Esophagus muscularis mucosa (tissue), 4 donors: ENCODE results near the gene PRR5L. TPM values are rescaled to one million over a fixed set of nuclear protein-coding genes. Genes with fewer than 3 reads are reported as not detected.

Experiments used
- DNase-seq: peaks from one replicate; pipeline ENCODE4 v3.0.0-alpha.2; 2017; ENCODE audit errors: extremely low spot score
- H3K27ac ChIP-seq, 4 donors: fragments of 200-600 bp; sonication (generic); replicated peaks in 1 of 4; 1 replicate in 3 of 4; 2 replicates in 1 of 4; pipeline ENCODE4 v1.5.1; 2016 to 2019; ENCODE audit warnings: mild to moderate bottlenecking in 1 of 4
- H3K27me3 ChIP-seq, 4 donors: fragments of 200-600 bp; sonication (generic); one replicate each; pipeline versions ENCODE4 v1.5.1 to v1.6.0; 2016 to 2019
- H3K36me3 ChIP-seq, 4 donors: fragments of 200-600 bp; sonication (generic); one replicate each; pipeline ENCODE4 v1.5.1; 2016 to 2019
- H3K4me1 ChIP-seq, 4 donors: fragments of 200-600 bp; sonication (generic); one replicate each; pipeline ENCODE4 v1.5.1; 2016 to 2019
- H3K4me3 ChIP-seq, 4 donors: fragments of 200-600 bp; sonication (generic); 1 replicate in 2 of 4; 2 replicates in 2 of 4; pipeline ENCODE4 v1.5.1; 2016 to 2019; ENCODE audit warnings: mild to moderate bottlenecking in 4 of 4, moderate library complexity in 1 of 4
- H3K9me3 ChIP-seq, 4 donors: fragments of 200-600 bp; sonication (generic); 1 replicate in 3 of 4; 2 replicates in 1 of 4; pipeline ENCODE4 v1.5.1; 2016 to 2019
- EP300 ChIP-seq: sonication (generic); formaldehyde crosslinking; IDR thresholded peaks from one replicate; pipeline ENCODE4 v1.6.1; 2017; ENCODE audit warnings: antibody characterized with exemption
- POLR2A ChIP-seq: fragments of 450-650 bp; IDR thresholded peaks from one replicate; pipeline ENCODE4 v1.6.1; 2017; ENCODE audit warnings: antibody characterized with exemption, moderate library complexity, mild to moderate bottlenecking, low read depth
- POLR2AphosphoS5 ChIP-seq, 2 donors: sonication (generic); formaldehyde crosslinking; IDR thresholded peaks; one replicate each; pipeline ENCODE4 v1.6.1; 2017; ENCODE audit warnings: antibody characterized with exemption in 2 of 2
- WGBS: methylation state at CpG from one replicate; pipeline ENCODE4 v1.1.5; 2018; 5-methylcytosine and 5-hydroxymethylcytosine counted together
- intact Hi-C: fragments of 100-400 bp; cut with DNase I; formaldehyde crosslinking; loops from one replicate; pipeline ENCODE4 v1.15.1; 2023
- total RNA-seq, 4 donors: library from RNA; depleted of rRNA; stranded (reverse); fragments of >200 nt; gene quantifications; one replicate each; pipeline versions ENCODE4 v1.1.0 to v1.2.1, GENCODE V29; 2016
- TF ChIP-seq, protein P1 (sequence below), 3 experiments: fragments of 200-600 bp in 2 of 3; fragments of 450-650 bp in 1 of 3; sonication (generic) in 2 of 3; IDR thresholded peaks; one replicate each; pipeline ENCODE4 v1.5.1; 2017 to 2019; ENCODE audit warnings: antibody characterized with exemption in 3 of 3, mild to moderate bottlenecking in 2 of 3, moderate library complexity in 1 of 3

Gene PRR5L
- total RNA-seq, 4 donors from 2014 or later, result 1.7 to 9.6 (median 3.1) TPM

DNA sequence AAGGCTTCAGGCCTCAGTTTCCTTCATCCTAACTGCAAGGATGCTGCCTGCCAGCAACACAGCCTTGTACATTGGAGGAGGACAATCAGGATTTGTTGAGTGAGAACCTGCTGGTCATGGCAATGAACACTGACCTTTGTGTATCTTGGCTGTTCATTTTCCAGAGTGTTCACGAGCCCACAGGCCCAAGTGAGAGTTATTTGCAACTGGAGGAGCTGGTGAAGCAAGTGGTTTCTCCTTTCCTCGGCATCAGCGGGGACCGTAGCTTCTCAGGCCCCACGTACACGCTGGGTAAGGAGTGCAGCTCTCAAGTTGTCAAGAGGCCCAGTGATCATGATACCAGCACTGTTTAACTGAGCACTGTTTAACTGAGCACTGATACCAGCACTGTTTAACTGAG lies 155.0 kb downstream of the PRR5L start:
- H3K27ac ChIP-seq, result no peak overlapping the region
- H3K36me3 ChIP-seq, result peaks cover 0 to 11% (median 0%) of the 10 kb centered on the region in 4 donors
- no peak overlapping the region for H3K4me3 ChIP-seq
- TF ChIP-seq POLR2A, result no peak
- TF ChIP-seq, protein P1, sequence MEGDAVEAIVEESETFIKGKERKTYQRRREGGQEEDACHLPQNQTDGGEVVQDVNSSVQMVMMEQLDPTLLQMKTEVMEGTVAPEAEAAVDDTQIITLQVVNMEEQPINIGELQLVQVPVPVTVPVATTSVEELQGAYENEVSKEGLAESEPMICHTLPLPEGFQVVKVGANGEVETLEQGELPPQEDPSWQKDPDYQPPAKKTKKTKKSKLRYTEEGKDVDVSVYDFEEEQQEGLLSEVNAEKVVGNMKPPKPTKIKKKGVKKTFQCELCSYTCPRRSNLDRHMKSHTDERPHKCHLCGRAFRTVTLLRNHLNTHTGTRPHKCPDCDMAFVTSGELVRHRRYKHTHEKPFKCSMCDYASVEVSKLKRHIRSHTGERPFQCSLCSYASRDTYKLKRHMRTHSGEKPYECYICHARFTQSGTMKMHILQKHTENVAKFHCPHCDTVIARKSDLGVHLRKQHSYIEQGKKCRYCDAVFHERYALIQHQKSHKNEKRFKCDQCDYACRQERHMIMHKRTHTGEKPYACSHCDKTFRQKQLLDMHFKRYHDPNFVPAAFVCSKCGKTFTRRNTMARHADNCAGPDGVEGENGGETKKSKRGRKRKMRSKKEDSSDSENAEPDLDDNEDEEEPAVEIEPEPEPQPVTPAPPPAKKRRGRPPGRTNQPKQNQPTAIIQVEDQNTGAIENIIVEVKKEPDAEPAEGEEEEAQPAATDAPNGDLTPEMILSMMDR (IDR thresholded peaks at IDR 0.05), result no peak
- TF ChIP-seq EP300, result no peak
- TF ChIP-seq POLR2AphosphoS5 (IDR thresholded peaks at IDR 0.05), result no peak
- intact Hi-C loops, result no loop called here
- 94% methylated on average over 6 of the region's 6 CpGs for WGBS
- peaks cover 0 to 4% (median 0%) of the 10 kb centered on the region in 4 donors for H3K27me3 ChIP-seq
- no peak for DNase-seq
- peaks cover 20 to 36% (median 24%) of the 10 kb centered on the region in 4 donors for H3K4me1 ChIP-seq
- H3K9me3 ChIP-seq, result no peaks in the 10 kb centered on the region

DNA sequence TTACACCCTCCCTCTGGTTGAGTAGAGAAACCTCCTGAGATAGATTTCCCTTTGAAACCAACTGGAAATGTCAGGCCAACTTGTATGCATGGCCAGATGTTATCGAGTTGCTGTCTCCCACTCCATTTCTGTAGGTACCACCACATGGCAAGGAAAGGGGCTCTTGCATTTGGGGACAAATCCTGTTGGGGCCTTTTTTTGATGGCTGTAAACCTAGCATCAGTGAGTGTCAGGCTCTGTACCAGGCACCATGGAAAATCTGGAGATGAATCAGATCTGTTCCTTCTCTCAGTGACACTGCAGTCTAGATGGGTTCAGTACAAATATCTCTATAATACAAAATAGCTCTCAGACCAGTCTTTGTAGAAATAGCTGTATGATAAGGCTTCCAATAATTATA lies 155.6 kb downstream of the PRR5L start:
- Histone ChIP-seq H3K4me3 (no peak overlapping the region), H3K27me3 (peaks cover 0 to 4% (median 0%) of the 10 kb centered on the region in 4 donors), H3K4me1 (peaks cover 22 to 42% (median 30%) of the 10 kb centered on the region in 4 donors), H3K9me3 (no peaks in the 10 kb centered on the region), H3K27ac (no peak overlapping the region), H3K36me3 (peaks cover 0 to 11% (median 0%) of the 10 kb centered on the region in 4 donors)
- 75% methylated on average over 1 of the region's 1 CpG for WGBS
- intact Hi-C loops, result no loop called here
- DNase-seq, result no peak
- TF ChIP-seq, protein P1 (IDR thresholded peaks at IDR 0.05), result no peak
- TF ChIP-seq POLR2AphosphoS5 (IDR thresholded peaks at IDR 0.05) (no peak), EP300 (no peak), POLR2A (no peak)

DNA sequence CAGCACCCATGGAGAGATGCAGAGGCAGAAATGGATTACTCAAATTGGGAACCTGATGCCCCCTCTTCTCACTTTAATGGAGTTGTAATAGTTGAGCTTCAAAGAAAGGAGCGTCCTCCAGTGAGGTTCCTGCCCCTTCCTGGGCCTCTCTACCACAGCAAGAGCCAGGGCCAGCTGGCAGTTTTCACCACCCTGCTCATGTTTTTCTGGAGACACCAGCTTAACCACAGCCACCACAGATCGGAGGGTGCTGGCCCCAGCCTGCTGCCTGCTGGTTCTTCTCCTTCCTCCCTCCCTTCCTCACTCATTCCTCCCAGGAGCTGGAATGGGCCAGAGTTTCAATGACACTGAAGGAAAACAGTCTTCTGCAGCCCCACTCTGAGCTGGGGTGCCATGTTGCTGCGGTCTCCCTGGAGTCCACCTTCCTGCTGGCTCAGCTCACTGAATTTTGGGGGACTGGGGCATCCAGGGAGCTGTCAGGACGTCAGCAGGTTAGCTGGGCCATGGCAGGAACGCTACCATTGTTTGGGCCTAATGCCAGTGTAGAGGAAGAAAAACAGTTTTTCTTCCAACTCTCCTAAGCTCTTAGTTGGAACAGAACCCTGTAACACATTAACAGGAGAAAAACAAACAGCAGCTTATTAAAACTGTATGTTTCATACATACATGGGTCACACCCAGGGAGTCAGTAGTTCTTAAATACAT lies 156.3 kb downstream of the PRR5L start:
- H3K4me1 ChIP-seq, result peaks cover 26 to 47% (median 35%) of the 10 kb centered on the region in 4 donors
- H3K9me3 ChIP-seq, result no peaks in the 10 kb centered on the region
- TF ChIP-seq, protein P1 (IDR thresholded peaks at IDR 0.05), result no peak
- no peak for TF ChIP-seq EP300
- no peak for TF ChIP-seq POLR2A
- TF ChIP-seq POLR2AphosphoS5 (IDR thresholded peaks at IDR 0.05), result no peak
- no peak for DNase-seq
- peaks cover 0 to 11% (median 0%) of the 10 kb centered on the region in 4 donors for H3K36me3 ChIP-seq
- no peak overlapping the region for H3K4me3 ChIP-seq
- no peak overlapping the region for H3K27ac ChIP-seq
- intact Hi-C loops, result no loop called here
- H3K27me3 ChIP-seq, result peaks cover 0 to 4% (median 0%) of the 10 kb centered on the region in 4 donors
- WGBS, result 71% methylated on average over 4 of the region's 5 CpGs

DNA sequence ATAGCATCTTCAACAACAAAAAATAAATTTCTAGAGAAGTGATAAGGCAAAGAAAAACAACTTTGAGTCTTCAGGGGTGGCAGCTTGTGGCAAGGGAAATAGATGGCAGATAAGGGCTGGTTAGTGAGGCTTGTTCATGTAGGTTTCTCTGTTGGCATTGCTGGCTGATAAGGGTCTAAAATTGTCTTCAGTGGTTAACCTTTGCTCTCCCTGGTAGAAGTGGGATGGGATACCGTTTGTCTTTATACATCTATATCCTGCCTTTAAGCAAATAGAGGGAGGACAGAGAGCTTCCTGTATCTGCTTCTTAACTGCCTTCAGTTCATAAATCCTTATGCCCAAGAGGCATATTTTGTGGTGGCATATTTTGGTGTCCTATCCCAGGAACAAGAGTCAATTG lies 156.9 kb downstream of the PRR5L start:
- peaks cover 0 to 4% (median 0%) of the 10 kb centered on the region in 4 donors for H3K27me3 ChIP-seq
- no peaks in the 10 kb centered on the region for H3K9me3 ChIP-seq

More for the DNA sequence above, 156.9 kb downstream of the PRR5L start:
- Histone ChIP-seq H3K4me3 (no peak overlapping the region), H3K27ac (no peak overlapping the region), H3K36me3 (peaks cover 0 to 11% (median 0%) of the 10 kb centered on the region in 4 donors), H3K4me1 (peaks cover 26 to 47% (median 35%) of the 10 kb centered on the region in 4 donors)
- WGBS, result 64% methylated on average over 1 of the region's 1 CpG
- no peak for DNase-seq
- intact Hi-C loops, result no loop called here
- TF ChIP-seq EP300 (no peak), POLR2A (no peak), POLR2AphosphoS5 (IDR thresholded peaks at IDR 0.05) (no peak)
- TF ChIP-seq, protein P1 (IDR thresholded peaks at IDR 0.05), result no peak
